Cortex of kidney (tissue), 1 donor: Measurements from ENCODE around the gene SLC25A18.

Source experiments
- DNase-seq: peaks from one replicate; lab custom pipeline; 2025; lab: John Stamatoyannopoulos, UW

Gene SLC25A18

DNA sequence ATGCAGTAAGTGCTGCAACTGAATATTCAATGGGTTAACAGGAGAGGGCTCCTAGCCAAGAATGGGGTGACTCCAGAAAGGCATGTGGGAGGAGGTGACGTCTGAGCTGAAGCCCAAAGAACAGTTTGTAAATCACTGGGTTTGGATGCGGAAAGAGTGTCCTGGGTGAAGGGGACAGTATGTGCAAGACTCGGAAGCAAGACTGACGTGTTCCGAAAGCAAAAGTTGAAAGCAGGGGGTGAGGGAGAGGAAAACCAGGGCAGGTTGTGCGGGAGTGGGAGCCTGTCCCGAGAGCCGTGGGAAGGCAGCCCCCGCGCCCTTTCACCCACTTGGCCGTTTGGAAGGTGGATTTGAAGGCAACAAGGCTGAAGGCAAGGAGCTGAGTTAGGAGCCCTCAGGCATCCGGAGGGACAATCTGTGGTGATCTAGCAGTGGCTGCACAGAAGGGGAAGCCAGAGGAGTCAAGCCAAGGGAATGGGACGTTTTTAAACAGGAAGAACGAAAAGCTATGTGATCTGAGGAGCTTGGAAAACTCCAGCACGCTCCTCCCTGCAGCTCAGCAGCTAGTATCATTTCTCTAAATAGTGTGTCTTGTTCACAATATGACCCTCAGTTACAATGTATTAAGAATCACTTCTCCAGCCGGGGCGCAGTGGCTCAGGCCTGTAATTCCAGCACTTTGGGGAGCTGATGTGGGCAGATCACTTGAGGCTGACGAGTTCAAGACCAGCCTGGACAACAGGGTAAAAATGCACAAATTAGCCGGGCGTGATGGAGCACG is 7.7 kb downstream of the SLC25A18 start:
- no peak for DNase-seq

DNA sequence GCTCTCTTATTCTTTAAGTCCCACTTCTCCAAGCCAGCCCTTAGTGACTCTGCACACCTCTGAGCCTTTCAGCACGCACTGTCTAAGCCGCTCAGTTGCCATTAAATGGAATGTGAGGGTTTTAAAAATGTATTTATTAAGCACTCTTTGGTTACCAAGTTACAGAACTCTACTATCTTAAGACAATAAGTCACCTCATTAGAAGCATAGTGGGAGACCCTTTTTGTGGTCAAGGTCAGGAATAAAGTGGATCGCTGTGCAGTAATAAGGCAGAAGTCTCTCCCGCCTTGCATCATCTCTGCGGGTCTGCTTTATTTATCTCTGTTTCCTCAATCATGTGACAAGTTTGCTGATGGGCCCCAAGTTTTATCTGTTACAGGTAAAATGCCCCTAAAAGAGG is 11.9 kb downstream of the SLC25A18 start:
- no peak for DNase-seq

DNA sequence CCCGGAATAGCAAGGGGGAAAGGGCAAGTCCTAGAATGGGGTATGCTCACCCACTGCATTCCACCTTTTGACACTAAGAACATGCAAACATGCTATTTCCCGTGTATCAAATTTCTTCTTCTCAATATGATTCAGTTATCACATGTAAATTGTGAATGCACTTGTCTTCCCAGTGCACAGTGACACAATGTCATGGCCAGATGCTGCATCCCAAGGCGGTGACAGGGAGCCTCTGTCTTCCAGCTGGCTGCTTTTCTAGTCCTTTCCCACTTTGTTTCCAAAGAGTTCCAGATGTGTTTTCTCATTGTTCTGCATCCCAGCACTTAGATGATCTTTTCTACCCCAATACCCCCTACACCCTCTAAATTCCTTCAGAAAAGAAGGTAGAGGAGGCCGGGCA is 12.4 kb downstream of the SLC25A18 start:
- no peak for DNase-seq

DNA sequence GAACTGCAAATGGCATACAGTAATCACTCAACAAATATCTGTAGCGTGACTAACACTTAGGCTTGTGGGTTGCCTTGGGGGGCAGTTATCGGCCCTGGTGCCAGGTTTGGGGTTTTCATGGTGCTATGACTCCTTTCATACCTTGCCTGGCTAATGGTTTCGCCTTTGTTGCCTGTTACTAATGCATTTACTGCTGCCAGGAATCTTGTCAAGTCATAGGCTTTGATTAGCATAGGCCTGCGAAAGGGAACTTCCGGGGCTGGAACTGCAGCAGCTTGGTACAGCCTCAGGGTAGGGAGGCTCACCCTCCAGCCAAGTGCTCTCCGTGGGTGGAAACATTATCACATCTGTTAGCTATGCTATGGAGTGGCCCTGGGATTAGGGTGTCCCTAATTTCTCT is 13.2 kb downstream of the SLC25A18 start:
- no peak for DNase-seq

DNA sequence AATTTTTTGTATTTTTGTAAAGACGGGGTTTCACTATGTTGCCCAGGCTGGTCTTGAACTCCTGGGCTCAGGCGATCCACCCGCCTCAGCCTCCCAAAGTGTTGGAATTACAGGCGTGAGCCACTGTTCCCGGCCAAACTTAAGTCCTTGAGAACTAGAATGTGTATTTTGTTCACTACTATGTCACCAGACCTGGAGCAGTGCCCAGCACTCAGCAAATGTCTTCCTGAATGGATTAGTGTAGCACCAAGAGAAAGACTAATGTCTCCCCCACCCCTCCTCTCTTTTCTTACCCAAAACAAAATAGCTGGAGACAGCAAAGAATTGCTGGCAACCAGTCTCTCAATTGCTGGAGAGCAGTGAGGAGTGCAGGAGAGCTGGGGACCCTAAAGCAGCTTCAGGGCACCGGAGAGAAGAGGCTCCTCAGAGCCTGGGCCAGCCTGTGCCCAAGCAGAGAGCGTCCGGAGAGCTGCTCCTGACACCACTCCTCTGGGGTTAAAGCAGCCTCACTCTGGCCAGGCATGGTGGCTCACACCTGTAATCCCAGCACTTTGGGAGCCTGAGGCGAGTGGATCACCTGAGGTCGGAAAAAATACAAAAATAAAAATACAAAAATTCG is 14.9 kb downstream of the SLC25A18 start:
- no peak for DNase-seq

DNA sequence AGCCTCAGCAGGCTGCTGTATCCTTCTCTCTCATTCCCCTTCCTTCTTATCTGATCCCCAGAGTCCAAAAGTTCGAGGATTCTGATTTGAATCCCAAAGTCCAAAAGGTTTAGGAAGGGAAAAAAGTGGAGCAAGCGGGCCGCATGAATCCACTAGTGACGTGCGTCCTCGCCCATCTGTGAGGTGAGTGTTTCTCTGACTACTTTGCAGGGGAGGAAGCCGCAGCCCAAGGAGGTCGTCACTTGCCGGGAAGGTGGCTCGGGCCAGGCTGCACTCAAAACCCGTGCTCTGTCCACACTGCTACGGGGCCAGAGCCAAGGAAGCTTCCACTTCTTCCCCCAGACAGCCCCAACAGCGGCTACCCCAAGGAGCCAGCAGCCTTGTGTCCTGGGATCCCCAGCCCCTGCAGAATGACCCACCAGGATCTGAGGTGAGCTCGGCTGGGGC is 16.3 kb downstream of the SLC25A18 start:
- no peak for DNase-seq

GRCh38 chr22:17580441-17581031 is 17.2 kb downstream of the SLC25A18 start:
- no peak for DNase-seq

DNA sequence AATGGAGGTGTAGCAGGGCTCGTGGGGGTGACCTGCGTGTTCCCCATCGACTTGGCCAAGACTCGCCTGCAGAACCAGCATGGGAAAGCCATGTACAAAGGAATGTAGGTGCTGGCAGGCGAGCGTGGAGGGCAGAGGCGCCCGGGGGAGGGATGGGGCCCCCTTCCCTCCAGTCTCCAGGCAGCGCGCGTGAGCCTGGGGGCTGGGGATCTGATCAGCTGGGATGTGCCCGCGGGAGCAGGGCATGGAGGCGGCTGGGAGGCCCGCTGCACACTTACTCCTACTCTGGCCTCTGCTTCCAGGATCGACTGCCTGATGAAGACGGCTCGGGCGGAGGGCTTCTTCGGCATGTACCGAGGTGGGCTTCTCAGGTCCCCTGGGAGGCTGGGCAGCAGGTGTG is 17.8 kb downstream of the SLC25A18 start:
- no peak for DNase-seq

GRCh38 chr22:17581631-17582030 is 18.3 kb downstream of the SLC25A18 start:
- DNase-seq = no peak

- DNase-seq = no peak
These were observed 19.9 kb downstream of the SLC25A18 start for GRCh38 chr22:17583151-17583550.

DNA sequence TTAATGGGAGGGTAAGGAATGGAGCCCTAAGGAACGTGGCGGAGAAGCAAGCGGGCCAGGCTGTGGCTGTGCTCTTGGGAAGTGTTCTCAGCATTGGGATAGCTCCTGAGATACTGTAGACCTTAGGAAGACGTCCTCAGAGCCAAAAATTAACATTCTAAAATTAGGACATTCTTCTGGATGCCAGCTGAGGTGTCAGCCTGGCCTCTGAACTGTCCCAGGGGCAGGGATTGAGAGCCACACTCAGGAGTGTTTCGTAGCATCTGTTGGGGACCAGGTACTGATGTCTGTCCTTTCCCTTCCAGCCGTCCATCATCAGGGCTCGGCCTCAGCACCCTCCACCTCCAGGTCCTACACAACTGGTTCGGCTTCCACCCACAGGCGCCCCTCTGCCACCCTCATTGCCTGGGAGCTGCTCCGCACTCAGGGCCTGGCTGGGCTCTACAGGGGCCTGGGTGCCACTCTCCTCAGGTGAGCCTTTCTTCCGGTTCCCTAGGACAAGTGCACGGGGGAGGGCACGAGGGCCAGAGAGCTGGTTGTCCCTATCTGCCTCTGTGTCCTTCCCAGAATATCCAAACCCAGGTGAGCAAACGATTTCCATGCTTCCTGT is 23.6 kb downstream of the SLC25A18 start:
- no peak for DNase-seq

GRCh38 chr22:17587629-17588028 is 24.3 kb downstream of the SLC25A18 start:
- DNase-seq = no peak

GRCh38 chr22:17588606-17589005 is 25.3 kb downstream of the SLC25A18 start:
- no peak for DNase-seq

DNA sequence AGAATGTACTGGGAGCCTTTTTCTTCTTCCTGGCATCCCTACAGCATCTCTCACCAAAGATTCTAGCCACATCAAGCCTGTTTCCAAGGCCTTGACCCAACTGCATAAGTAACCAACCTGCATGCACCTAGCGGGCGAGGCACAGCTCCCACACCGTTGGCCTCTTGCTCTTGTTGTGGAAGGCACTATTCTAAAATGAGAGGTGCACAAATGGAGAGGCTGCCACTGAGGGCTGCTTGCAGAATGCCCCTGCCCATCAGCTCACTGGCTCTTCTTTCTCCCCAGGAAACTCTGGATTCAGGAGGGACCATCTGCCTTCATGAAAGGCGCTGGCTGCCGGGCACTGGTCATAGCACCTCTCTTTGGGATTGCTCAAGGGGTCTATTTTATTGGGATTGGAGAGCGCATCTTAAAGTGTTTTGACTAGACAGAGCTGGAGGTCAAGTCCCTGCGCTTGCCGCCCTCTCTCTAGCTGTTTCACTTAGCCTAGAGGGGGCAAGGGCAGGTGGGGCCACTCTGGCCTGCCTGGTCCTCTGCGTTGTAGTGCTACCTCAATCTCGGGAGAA is 26.6 kb downstream of the SLC25A18 start:
- no peak for DNase-seq

GRCh38 chr22:17590586-17590985 is 27.3 kb downstream of the SLC25A18 start:
- DNase-seq = no peak

DNA sequence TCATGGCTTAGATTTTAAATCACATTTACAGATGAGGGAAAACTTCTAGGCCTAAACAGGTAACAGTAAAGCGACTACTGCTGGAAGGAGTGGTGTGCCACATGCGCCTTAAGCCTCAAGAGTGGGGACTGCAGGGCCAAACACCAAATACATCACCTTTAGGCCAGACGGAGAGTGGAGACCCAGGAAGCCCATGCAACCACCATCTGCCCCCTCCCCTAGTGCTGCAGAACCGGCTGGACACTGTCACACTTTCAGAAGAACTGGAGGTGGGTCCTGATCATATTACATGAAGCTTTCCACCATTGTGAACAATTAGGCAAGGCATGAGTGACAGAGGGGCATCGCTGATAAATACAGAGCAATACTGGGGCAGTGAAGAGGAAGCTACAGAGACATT is 28.9 kb downstream of the SLC25A18 start:
- DNase-seq = no peak

DNA sequence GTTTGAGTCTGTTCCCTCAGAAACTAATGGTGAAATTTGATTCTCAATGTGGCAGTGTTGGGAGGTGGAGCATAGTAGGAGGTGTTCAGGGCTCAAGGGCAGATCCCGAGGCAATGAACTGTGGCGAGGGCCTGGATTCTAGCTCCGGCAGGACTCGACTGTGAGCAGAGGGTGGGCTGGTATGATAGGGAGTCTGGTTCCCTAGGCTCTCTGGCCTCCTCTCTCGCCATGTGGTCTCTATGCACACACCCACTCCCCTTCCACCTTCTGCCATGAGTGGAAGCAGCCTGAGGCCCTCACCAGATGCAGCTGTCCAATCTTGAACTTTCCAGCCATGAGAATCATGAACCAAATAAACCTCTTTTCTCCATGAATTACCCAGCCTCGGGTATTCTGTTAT is 32.9 kb downstream of the SLC25A18 start:
- DNase-seq = no peak

DNA sequence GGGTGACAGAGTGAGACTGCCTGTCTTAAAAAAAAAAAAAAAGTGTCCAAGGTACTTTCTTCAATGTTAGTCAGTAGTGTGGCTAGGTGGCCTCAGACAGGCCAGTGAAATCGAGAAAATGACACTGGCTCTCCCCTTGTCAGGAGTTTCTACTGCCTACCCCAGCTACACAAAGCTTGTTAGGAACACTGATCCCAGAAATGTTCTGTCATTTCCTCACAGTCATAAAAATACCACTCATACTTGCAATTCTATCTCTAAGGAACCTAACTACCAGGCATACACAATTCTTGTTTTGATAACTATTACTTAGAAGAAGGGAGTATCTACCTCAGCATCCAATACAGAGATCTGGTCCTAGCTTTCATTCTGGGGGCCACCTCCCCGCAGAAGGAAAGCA is 33.9 kb downstream of the SLC25A18 start:
- no peak for DNase-seq

GRCh38 chr22:17598318-17598717 is 35.0 kb downstream of the SLC25A18 start:
- DNase-seq = no peak

GRCh38 chr22:17601031-17601430 is 37.7 kb downstream of the SLC25A18 start:
- no peak for DNase-seq

DNA sequence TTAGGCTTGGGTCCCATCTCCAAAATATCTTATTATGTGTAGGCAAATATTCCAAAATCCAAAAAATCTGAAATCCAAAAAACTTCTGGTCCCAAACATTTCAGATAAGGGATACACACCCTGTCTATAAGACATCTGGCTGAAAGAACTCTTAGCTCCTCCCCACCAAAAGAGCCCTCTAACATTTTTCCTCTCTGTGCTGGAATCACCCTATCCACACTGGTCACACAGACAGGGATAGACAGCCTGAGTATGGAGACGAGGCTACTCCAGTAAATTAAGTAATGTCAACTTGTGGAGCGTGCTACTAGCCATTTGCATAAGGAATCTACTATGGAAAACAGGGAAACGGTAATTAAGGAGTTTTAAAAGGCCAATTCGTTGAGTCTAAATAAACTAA is 40.4 kb downstream of the SLC25A18 start:
- no peak for DNase-seq

DNA sequence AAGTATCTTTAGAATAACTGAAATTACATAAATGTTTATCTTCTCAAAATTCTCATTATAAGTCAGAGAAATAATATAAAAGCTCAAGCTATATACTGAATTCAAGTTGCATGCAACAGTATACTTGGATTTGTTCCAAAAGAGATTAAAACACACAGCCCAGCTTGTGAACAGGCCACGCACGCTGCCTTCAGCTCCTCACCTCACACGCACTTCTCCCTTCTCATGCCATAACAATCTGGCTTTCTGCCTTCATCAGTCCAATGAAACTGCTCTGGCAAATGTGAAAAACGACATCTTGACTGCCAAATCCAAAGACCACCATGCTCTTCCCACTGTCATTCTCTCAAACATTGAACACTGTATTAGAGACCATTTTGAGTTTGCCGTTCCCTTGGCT is 43.2 kb downstream of the SLC25A18 start:
- DNase-seq = no peak
